NCI-H345 (cell line): ENCODE data around the gene PNKP.

ENCODE experiments used
- DNase-seq: peaks from one replicate; lab custom pipeline; 2025; lab: John Stamatoyannopoulos, UW

PNKP gene

GRCh38 chr19:49890349-49891311 is 23.3 kb upstream of the PNKP start:
- no peak for DNase-seq

DNA sequence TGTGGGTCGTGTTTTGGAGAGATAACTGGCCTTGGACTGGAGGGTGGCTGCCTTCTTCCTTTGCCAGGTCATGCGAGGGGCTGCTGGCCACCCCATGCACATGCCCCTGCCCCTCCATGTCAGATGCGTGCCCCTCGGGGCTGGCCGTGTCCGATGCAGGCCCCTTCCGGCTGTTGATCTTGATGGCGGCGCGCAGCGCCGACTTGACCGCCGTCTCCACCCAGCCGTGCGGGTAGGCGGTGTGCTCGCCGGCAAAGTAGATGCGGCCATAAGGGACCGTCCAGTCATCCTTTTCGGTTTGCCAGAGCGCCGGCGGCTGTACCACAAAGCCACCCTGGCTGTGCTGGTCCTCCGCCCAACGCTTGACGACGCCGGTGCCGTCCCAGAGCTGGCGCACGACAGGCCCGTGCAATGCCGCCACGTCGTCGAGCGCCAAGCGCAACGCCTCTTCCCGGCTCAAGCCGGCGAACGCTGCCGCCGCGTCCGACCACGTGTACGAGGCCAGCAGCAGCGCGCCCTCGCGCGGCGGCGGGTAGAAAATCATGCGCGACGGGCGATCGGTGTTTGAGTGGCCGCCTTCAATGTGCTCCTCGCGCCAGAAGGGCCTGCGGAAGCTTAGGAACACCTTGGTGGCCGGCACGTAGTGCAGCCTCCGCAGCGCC is 22.4 kb upstream of the PNKP start:
- DNase-seq: no peak

DNA sequence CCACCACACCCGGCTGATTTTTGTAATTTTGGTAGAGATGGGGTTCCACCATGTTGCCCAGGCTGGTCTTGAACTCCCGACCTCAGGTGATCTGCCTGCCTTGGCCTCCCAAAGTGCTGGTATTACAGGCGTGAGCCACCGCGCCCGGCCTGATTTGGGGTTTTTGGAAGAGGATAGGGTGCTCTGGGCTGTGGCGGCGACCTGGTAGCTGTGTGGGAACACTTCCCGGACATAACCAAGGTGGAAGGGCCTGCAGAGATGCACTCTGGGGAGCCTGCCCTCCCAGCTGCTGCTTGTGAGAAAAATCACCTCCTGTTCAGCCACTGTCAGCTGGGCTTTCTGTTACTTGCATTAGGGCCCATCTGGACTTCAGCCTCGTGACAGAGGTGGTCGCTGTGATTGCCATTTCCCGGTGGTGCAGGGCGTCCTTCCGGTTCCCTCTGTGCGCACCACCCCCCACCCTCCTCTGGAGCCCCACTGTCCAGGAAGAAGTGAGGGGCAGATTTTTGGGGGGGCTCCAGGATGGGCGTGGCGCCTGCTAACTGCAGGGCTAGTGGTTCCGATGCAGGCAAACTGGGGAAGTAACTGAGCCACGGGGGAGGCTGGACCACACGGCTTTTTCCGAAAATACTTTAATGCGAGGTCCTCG is 21.8 kb upstream of the PNKP start:
- DNase-seq: no peak

- no peak for DNase-seq
These were observed 21.1 kb upstream of the PNKP start for GRCh38 chr19:49888510-49888824.

DNA sequence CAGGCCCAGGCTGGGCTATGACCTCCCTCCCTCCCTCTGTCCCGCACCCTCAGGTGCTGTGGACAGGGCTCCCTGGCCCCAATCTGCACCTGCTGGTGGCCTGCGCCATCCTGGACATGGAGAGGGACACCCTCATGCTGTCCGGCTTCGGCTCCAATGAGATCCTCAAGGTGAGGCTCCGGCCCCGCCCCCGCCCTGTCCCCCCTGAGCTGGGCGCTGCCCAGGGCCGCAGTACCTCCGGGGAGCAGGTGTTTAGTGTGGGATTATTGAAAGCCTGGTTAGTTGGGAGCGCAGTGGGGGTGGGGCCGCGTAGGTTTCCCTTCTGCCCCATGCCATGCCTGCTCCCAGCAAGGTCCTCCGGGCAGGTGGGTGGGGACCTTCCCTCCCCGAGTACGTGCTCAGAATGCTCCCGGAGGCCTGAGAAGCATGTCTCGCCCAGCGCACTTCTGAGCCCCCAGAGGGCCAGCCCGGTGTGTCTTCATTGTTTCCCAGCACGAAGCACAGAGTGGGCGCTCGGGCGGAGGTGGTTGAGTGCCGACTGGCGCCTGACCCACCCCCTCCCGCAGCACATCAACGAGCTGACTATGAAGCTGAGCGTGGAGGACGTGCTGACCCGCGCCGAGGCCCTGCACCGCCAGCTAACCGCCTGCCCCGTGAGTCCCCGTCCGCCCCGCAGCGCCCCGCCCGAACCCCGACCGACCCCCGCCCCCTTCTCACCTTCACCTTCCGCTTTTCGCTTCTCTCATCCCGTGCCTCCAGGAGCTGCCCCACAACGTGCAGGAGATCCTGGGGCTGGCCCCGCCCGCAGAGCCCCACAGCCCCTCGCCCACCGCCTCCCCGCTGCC is 20.5 kb upstream of the PNKP start:
- DNase-seq: no peak

DNA sequence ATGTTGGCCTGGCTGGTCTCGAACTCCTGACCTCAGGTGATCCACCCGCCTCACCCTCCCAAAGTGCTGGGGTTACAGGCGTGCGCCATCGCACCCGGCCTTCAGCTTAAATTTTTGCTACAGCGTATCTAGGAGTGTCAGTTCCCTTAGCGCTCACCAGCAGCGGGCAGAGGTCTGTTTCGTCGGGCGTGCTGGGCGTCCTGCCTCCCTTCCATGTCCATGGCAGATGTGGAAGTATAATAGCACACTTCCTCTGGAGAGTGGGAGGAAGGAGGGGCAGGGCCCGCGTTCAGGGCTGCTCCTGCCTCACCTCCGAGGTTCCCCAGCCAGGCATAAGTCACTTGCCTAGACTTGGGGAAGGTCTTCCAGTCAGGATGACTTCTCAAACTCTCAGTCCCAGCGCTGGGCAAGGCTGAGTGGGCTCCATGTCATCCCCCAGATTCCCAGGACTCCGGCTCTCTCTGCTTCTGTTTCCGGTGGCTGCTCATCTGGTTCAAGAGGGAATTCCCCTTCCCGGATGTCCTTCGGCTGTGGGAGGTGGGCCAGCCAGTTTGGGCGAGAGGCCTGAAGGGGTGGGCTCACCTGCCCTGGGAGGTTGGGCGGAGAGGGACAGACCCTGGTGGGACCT is 19.8 kb upstream of the PNKP start:
- DNase-seq: no peak

GRCh38 chr19:49884760-49885159 is 17.4 kb upstream of the PNKP start:
- DNase-seq: no peak

GRCh38 chr19:49884109-49884508 is 16.7 kb upstream of the PNKP start:
- DNase-seq: no peak

DNA sequence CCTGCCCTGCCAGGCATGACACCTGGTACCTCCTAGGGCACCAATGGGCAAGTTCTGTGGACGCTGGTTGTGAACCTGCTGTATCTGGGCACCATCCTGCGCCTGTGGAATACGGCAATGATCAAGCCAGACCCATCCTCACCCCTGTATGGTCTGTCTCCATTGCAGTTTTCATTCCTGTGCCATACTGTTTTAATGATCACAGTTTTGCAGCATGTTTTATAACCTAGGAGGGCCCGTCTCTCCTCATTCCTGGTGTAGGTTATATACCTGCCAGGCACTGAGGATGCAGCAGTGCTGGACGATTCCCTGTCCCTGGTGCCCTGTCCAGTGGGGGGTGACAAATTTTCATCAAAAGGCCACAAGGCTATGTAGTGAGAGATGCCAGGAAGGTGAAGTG is 15.7 kb upstream of the PNKP start:
- DNase-seq: no peak

DNA sequence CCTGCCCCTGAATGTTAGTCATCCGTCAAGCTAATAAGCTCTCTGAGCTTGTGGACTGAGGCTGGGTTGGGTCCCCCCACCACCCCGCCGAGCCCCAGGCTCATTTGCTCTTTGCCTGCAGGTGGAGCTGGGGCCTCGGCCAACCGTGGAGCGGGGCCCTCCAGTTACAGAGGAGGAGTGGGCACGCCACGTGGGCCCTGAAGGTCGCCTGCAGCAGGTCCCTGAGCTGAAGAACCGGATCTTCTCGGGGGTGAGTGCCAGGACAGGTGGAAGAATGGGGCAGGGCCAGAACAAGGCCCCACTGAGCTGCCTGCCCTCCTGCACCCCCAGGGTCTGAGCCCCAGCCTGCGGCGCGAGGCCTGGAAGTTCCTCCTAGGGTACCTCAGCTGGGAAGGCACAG is 15.3 kb upstream of the PNKP start:
- no peak for DNase-seq

DNA sequence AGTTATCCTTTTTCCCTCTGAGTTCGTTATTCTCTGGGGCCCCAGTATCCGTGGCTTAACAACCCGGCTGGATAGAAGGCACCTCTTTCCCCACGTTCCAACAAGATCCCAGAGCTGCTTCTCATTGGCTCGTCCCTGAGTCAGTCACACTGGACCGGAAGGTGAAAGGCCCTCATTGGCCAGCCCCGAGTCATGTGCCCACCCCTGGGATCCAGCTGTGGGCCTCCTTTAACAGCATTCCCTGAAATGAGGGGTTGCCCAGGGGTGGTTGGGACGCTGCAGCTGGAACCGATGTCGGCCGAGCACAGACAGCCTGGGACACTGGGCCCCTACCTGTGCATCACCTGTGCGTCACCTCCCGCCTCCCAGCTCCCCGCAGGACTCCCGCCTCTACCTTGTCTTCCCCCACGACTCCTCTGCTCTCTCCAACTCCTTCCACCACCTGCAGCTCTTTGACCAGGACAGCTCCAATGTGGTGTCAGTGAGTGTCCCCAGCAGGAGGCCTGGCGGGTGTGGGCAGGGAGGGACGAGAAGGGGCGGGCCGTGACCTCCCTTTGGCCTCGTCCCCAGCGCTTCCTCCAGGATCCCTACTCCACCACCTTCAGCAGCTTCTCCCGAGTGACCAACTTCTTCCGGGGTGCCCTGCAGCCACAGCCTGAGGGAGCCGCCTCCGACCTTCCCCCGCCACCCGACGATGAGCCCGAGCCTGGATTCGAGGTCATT is 14.5 kb upstream of the PNKP start:
- no peak for DNase-seq

GRCh38 chr19:49881186-49881585 is 13.8 kb upstream of the PNKP start:
- no peak for DNase-seq

- DNase-seq: no peak
These were observed 12.9 kb upstream of the PNKP start for GRCh38 chr19:49880162-49880869.

DNA sequence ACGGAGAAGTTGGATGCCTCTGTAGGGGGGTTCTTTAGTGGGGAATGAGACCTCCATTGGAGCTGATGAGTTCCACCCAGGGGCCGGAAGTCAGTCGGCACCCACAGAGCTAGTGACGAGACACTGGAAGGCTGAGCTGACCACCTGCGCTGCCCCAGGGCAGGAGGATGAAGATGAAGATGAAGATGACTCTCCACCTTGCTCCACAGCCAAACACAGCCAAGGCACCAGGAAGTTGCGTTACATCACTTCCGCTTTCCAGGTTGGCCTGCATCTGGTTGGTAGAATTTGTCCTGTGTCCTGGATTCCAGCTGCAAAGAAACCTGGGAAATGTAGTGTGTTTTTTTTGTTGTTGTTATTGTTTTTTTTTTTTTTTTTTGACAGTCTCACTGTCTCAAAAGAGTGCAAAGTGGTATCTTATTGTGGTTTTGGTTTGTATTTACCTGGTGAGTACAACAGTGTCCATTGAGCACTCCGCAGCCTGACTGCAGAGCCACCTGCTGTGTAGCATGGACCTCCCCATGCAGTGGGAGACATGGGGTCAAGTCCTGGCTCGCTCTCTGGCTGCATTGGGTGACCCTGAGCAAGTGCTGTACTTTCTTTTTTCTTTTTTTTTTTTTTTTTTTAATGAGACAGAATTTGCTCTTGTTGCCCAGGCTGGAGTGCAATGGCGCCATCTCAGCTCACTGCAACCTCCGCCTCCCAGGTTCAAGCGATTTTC is 12.0 kb upstream of the PNKP start:
- no peak for DNase-seq

GRCh38 chr19:49878744-49879070 is 11.3 kb upstream of the PNKP start:
- no peak for DNase-seq

GRCh38 chr19:49877879-49878743 is 10.7 kb upstream of the PNKP start:
- peak; percentile 92 for DNase-seq

- DNase-seq: peak; percentile 99
These were observed 9.9 kb upstream of the PNKP start, which contains the start of the genes AKT1S1 and TBC1D17 for GRCh38 chr19:49877020-49877878. TSS of gene AKT1S1 (minus strand) at chr19:49877355. CDS start at chr19:49873295, 4,060 bp downstream. TSS of gene TBC1D17 (plus strand) at chr19:49877702. CDS start at chr19:49877724, 22 bp downstream.
